Activated naive CD4-positive, alpha-beta T cell (primary cell): ENCODE data around the gene RGL4.
"Not testable (repeated sequence)": the region's sequence is repeated elsewhere in the genome, so short reads cannot be mapped to it uniquely, and the experiment has no call there.

Experiments
- DNase-seq, 4 experiments: peaks; one replicate each; lab custom pipeline; 2025; lab: John Stamatoyannopoulos, UW

Gene RGL4

DNA sequence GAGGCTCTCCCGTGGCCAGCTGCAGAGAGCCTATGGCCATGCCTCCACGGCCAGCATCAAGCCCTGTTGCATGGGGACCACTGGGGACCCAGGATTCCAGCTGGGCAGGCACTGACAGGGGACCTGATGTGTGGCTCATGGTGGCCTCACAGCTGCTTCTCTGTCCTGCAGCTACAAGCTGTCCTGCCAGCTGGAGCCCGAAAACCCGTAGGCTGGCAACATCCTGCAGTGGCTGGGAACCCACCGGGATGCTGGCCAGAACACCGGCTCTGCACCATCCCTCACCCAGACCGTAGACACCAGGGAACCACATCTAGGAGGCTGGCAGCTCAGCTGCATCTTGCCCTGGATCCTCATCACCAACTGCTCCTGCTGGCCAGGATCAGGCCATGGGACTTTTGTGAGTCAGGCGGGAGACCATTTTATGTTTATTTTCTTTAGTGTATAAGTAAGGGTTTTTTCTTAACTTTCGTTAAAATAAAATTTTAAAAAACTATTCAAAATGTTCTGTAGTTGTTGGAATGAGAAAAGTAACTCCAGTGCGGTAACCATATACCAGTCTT is 7.9 kb downstream of the RGL4 start:
- no peak for DNase-seq

DNA sequence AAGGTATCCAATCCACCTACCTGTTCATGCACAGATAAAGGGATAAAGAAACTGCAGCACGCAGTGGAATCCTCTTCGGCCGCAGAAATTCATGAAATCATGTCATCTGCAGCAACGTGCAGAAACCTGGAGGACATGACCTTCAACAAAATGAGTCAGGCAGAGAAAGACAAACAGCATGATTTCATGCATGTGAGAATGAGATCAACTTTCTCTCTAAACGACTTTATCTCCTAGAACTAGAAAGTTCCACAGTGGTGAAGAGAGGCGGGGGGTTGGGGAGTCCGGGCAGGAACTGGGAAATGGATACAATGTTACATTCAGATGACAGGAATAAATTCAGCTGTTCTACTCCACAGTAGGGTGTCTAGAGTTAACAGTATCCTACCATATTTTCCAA is 9.9 kb downstream of the RGL4 start:
- no peak for DNase-seq

DNA sequence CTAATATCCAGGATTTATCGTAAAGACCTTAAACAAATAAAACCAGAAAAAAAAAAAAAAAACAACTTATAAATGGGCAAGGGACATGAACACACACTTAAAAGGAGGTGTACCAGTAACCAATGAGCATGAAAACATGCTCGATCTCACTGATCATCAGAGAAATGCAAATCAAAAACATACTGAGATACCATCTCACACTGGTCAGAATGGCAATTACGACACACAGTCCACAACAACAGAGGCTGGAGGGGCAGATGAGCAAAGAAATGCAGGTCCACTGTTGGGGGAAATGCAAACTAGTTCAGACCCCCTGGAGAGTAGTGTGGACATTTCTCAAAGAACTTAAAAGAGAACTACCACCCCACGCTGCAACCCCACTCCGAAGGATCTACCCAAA is 13.2 kb downstream of the RGL4 start:
- DNase-seq = no peak

DNA sequence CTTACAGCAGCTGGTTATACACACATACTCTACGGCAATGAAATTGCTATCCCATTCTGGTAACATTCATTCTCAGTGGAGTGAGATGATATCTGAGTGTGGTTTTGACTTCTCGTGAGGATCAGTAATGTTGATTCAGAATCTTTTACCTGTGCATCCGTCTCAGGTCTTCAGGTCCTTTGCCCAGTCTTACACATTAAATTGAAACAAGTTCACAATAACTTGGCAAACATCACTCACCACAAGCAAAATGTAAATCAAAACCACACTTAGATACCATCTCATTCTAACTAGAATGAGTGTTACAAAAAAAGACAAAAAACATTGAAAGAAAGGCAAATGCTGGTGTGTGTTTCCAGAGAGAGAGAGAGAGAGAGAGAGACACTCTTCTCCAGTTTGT is 14.0 kb downstream of the RGL4 start:
- DNase-seq = no peak

DNA sequence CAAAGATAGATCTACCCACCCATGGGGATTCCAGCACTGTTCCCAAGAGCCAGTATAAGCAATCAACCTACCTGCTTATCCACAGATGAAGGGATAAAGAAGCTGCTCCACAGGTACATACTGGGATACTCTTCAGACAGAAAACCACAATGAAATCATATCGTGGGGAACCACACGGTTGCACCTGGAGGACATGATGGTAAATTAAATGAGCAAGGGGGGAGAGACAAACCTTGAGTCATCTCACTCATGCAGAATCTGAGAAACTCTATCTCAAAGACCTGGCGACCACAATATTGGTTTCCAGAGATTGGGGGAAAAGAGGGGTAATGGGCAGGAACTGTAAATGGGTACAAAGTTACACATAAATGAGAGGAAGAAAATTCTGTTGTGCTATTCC is 14.5 kb downstream of the RGL4 start:
- no peak for DNase-seq

DNA sequence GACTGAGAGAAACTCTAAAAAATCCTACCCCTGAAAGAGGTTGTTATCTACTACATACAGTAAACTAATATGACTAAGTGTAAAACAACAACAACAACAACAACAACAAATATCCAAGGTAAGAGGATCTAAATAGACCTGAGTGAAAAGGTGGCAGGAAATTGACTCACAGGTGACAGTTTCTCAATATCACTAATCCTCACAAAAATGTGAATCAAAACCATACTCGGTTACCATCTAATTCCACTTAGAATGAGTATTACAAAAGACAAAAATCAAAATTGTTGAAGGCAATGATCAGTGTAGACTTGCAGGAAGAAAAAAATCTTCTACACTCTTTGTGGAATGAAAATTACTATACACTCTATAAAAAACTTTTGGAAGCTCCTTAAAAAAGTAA is 17.5 kb downstream of the RGL4 start:
- DNase-seq = no peak

DNA sequence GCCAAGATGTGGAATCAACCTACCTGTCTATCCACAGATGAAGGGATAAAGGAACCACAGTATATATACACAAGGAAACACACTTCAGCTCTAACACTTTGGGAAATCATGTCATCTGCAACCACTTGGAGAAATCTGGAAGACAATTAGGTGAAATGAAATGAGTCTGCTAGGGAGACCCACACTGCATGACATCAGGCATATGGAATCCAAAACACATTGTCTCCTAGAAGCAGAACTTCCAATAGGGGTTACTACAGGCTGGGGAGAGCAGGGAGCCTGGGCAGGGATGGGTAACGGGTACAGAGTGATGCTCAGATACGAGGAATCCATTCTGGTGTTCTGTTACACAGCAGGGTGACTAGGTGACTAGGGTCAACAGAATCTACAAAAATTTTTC is 18.3 kb downstream of the RGL4 start:
- no peak for DNase-seq

DNA sequence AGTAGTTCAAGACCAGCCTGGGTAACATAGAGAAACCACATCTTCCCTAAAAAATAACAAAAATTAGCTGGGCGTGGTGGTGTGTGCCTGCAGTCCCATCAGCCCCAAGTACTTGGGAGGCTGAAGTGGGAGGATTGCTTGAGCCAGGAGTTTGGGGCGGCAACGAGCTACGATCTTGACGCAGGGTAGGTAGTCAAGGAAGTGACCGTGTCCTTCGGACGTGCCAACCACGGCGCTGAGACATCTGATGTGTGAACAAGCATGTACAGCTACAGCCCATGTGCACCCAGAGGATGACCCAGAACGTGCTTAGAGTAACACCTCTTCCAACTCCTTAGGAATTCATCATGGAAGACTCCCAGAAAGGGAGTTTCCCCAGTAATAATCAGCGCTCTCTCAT is 21.4 kb downstream of the RGL4 start:
- no peak for DNase-seq

DNA sequence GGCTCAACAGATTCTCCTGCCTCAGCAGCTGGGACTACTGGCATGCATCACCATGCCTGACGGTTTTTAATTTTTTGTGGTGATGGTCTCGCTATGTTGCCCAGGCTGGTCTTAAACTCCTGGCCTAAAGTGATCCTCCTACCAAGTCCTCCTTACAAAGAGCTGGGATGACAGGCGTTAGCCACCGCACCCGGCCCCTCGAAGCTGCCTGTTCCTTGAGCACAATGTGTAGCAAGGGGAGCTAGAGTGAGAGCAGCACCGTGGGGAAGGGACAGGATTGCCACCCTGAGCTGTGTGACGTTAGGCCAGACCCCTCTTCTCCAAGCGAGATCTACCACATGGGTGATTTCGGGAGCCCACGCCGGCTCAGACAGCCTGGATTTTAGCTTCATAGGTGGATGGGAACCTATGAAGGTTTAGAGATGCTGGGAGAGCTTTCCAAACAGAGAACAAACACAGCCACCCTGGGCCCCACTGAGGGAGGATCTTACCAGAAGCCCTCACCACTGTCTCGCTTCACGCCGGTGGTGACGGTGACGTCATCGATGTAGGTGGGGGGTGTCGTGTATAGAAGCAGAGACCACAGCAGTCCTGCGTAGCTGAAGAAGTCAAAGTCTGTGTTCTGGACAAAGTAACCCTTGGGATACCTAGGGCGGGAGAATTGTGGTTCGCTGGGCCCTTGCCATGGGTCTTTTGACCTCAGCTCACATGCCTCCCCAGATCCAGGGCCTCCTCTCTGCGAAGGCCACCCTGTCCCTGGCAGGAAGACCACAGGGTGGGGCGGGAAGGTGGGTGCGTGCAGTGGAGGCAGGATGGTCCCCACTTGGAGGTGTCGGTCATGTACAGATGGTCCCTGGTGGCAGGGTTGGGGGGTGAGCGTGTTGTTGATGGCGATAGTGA is 23.1 kb downstream of the RGL4 start:
- no peak for DNase-seq

DNA sequence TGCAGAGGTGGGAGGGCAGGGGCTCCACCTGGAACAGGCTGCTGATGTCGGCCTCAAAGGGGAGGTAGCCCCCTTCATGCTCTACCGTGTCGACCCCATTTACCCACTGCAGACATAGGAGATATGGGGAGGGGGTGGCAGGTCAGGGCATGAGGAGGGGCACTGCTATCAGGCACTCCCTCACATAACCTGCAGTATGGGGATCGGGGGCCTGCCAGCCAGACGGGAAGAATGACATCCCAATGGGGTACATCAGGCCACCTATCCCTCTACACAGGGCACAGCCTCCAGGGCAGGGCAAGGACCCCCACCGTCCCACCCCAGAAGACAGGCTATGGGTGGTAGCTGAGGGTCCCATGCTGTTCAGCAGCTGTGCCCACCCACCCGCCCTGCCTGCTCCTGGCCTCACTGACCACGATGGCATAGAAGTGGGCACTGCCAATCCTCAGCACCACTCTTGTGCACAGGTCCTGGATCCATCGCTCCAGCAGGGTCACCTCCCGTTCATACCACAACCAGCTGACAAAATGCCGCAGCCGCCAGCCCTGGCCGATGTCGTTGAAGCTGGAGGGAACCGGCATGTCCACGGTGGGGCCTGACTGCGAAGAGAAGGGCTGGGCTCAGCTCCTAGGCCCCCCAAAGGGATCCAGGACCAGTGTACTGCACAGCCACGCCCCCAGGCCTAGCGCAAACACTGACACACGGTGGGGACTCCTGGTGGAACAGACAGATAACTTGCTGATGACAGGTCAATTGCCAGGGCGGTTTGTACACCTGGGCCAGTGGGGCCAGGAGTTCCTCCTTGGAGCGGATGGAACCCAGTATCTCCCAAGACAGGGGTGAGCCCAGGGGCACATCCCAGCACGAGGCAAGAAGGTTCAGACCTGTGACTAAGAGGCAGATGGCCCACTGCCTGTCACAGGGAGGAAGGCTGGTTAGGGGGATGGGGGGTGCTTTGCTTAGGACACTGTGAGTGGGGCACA is 24.1 kb downstream of the RGL4 start:
- DNase-seq = peak in 1 of 4 experiments; percentile 3

DNA sequence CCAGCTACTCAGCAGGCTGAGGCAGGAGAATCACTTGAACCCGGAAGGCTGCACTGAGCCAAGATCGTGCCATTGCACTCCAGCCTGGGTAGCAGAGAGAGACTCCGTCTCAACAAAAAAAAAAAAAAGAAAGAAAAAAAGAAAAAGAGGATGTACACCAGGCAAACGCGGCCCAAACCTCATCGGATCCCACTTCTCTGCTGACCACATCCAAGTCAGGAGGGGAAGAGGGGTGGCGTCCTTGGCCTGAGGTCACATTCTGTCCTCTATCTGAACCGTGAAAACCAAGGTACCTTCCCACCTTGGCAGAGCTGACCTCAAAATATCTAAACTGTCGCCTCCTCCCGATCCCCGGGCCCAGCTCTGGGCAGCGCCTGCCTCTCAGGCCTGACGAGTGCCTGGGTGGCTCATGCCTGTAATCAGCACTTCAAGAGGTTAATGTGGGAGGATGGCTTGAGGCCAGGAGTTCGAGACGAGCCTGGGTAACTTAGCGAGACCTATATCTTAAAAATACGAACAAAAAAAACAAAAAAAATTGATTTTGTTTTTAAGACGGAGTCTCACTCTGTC is 25.1 kb downstream of the RGL4 start:
- DNase-seq = no peak

DNA sequence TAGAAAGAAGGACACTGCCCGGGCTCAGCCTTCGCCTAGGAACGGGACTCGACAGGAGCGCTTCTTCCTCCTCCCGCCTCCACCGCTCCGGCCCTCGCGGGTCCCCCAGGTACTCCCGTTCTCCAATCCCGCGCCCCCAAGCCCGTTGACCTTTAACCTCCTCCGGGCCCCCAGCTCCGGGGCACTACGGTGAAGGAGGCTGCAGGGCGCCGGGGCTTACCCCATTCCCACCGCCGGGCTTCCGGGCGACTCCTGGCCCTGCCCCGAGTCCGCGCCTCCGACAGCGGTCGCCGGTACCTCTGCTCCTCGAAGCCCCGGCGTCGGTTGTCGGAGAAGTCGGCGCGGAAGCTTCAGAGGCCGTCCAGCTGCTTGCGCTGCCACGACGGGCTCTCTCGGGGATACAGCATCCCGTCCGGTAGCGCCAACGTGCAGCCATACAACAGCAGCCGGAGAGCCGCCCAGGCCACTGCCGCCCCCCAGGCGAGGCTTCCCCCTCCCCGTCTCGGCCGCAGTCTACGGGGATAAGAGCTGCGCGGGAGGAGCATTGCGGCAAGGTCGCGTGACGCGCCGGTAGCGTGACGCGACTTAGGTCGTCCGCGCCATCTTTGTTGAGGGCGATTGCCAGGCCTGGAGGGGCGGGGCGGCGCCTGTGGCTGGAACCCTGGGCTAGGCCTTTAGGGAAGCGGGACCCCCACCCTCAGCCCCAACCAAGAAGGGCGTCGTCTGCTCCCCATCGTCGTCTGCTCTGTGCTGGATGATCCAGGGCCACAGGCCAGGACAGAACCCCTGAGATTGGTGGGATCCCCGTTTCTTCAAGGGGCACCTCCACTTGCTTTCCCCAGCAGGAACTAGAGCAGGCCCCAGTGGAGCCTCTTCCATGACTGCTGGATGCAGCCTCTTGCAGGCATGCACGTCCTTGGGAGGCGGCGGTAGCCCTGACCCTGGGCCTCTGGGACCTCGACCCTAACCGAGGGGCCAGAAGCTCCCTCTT is 26.3 kb downstream of the RGL4 start:
- DNase-seq = peak; percentile 55 to 73 (median 62)

DNA sequence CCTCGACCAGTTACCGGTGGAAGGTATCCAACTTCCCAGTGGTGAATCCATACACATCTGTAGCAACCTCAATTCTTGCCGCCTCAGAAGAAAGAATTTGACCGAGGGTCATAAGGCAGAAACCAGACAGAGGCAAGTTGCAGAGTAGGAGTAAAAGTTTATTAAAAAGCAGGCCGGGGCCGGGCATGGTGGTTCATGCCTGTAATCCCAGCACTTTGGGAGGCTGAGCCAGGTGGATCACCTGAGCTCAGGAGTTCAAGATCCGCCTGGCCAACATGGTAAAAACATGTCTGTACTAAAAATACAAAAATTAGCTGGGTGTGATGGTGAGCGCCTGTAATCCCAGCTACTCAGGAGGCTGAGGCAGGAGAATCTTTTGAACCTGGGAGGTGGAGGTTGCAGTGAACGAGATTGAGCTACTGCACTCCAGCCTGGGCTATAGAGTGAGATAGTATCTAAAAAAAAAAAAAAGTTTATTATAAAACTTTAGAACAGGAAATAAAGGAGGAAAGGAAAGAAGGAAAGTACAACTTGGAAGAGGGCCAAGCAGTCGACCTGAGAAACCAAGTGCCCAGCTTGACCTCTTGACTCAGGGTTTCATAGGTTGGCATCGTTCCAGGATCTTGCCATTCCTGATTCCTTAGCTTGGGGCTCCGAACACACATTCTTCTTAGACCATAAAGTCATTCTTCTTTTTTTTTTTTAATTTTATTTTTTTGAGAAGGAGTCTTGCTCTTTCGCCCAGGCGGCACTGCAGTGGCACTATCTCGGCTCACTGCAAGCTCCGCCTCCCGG is 27.8 kb downstream of the RGL4 start:
- no peak for DNase-seq

DNA sequence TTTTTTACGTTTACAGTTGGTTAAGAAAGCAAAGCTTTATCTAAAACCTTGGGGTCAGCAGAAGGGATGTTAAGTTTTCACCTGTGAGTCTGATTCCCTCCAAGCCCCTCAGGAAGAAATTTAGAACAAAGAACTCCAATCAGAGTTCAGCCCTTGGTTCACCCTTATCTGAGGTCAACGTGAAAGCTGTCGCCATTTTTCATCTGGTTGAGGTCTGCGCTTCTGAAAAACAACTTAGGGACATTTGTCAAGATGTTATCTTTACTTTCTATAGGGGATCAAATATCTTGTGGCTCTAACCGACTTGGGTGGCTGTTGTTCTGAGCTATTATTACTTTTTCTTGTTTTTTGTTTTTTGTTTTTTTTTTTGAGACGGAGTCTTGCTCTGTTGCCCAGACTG is 30.0 kb downstream of the RGL4 start:
- DNase-seq = no peak

DNA sequence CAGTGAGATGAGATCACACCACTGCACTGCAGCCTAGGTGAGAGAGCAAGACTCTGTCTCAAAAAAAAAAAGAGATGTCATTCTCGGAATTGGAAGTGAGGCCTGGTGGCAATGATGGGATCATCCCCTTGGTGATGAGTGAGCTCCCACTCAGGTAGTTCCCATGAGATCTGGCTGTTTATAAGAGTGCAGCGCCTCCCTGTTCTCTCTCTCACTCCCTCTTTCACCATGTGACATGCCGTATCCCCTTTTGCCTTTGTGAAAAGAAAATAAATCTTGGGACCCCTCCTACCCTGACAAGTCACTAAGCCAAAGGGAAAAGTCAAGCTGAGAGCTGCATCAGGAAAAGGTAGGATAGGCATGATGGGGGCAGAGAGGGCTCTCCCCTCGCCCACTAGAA is 31.3 kb downstream of the RGL4 start:
- no peak for DNase-seq

DNA sequence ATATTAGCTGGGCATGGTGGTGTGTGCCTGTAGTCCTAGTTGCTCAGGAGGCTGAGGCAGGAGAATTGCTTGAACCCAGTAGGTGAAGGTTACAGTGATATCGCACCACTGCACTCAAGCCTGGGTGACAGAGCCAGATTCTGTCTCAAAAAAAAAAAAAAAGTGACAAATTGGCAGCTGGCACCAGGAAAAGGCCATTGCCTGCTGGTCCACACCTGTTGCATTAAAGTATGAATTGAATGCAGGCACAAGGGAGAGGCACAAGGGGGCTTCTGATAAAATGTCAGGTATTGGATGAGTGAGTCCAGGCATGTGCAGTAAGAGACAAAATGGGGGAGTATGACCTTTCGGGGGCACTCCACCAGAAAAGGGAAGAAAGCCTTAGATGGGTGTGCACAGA is 31.9 kb downstream of the RGL4 start:
- no peak for DNase-seq

DNA sequence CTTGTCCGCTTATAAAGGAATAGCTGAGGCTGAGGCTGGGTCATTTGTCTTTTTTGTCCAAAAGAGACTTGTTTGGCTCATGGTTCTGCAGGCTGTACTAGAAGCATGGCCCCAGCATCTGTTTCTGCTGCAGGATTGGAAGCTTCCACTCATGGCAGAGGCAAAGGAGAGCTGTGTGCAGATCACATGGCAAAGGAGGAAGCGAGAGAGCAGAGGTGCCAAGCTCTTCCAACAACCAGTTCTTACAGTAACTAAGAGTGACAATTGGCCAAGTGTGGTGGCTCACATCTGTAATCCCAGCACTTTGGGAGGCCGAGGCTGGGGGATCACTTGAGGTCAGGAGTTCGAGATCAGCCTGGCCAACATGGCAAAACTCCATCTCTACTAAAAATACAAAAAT is 37.3 kb downstream of the RGL4 start:
- not testable (repeated sequence) for DNase-seq

DNA sequence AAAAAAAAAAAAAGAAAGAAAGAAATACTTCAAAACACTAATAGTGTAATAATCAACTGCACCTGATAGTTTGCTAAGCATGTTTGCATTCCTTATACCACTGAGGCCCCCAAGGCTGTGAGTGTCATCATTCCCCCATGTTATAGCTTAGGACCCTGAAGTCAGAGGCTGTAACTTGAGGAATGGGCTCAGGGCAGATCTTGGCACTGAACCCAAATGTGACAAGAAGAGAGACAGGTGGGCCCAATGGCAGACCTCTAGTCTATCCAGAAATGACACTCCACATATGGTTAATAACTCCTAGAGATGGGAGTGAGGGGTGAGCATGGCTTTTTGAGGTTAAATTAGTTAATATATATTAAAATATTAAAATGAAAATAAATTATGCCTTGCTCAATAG is 46.9 kb downstream of the RGL4 start:
- no peak for DNase-seq

DNA sequence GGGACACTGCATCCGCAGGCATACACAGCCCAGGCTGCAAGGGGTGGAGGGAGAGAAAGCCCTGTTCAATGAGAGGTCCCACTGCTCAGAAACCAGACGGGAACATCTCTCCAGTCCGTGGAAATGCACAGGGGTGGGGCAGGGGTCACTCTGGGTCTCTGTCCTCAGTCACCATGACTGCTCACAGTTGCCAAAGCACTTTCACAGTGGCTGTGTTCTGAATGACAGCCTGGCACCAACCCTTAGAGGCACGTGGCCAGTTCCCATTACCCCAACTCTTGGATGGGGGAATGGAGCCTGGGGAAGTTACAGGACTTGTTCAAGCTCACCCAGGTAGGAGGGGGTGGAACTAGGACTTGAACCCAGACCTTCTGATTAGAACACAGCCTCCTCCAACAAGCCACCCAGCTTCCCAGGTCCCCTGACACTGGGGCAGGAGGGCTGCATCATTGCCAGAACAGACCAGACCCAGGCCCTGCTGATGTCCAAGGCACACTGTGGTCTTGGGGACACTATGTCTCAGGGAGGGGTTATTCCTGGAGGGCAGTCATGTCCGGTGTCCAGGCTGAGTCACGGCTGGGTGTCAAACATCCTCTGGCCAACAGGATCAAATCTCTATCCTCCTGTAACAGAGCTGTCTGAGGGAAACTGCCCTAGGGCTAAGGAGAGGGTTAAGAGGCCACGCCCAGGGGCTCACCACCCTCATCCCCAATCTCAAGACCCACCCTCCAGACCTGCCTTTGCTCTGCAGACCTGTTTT is 51.9 kb downstream of the RGL4 start:
- no peak for DNase-seq
